Stomach (tissue), 4 donors: ENCODE data around the gene TBX6.

ENCODE experiments used
- CTCF ChIP-seq, 7 experiments: fragments of 450-650 bp in 4 of 7; fragments of 200-600 bp in 3 of 7; sonication (generic) in 3 of 7; IDR thresholded peaks; one replicate each; pipeline ENCODE4 v1.5.1; 2016 to 2019; ENCODE audit warnings: antibody characterized with exemption in 7 of 7, control low read depth in 2 of 7, mild to moderate bottlenecking in 1 of 7
- EP300 ChIP-seq: sonication (generic); formaldehyde crosslinking; IDR thresholded peaks from one replicate; pipeline ENCODE4 v1.6.1; 2017; ENCODE audit warnings: antibody characterized with exemption

DNA sequence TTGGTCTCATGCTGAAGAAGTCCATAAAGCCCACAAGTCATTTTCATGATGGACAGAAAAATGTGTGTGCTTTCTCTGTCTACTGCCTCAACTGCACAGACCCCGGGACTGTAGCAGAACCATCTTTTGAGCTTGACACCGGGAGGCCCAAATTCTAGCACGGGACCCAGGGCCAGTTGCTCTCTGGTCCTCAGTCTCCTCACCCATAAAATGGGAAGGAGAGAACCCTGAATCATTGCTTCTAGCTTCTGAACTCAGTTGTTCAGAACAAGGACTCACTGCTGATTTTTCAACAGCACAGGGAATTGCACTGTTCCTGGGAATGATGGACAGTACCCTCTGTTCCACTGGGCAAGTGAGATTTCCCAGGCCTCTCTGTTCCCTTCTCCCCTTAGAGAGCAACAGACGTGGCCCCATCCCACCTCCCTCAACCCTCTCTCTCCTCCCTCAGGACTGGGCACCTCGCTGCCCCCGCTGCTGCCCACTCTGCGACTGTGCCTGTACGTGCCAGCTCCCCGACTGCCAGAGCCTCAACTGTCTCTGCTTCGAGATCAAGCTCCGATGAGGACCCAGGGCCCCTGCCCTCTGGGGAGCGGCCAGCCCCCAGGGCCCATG, 28.3 kb downstream of the TBX6 start:
- no peak for TF ChIP-seq CTCF (IDR thresholded peaks at IDR 0.05)
- TF ChIP-seq EP300: no peak
